ENCODE results near the gene HYAL1. TPM values are rescaled to one million over a fixed set of nuclear protein-coding genes. Genes with fewer than 3 reads are reported as not detected.
"Not testable (repeated sequence)": the region's sequence is repeated elsewhere in the genome, so short reads cannot be mapped to it uniquely, and the experiment has no call there.

HYAL1 gene
- total and polyA plus RNA-seq, 2 experiments from 2014 or later, result 0.20 TPM; not detected in 1

DNA sequence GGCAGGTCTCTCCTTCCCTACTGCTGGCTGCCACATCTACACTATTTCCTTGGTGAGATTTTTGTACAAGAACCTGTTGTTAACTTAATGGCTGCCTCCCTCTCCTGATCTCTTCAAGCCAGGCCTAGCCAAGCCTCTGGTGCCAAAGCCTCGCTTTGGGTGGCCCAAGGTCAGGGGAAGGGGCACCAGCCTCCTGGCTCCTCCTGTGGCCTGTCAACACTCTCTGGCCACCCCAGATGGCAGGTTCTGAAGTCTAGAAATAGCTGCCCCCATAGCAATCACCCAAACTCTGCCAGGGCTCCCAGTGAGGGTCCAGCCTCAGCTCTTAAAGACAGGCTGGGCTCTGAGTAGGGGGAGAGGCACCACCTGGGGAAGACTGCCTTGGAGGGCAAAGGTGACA is 16.1 kb downstream of the HYAL1 start:
- Histone ChIP-seq H3K27ac (no peak overlapping the region), H3K4me1 (ENCODE audit: insufficient read depth) (no peaks in the 10 kb centered on the region; the same call in 1 of the 2 replicates), H3K4me2 (ENCODE audit: unreplicated experiment) (no peak overlapping the region), H3F3A (ENCODE audit: insufficient read depth) (no peaks in the 10 kb centered on the region), H2AFZ (no peak overlapping the region), H3K27me3 (replicated peaks; ENCODE audit: insufficient read depth) (no peaks in the 10 kb centered on the region), H3K36me3 (ENCODE audit: low read depth) (no peaks in the 10 kb centered on the region; the same call in 1 of the 2 replicates), H4K20me1 (ENCODE audit: insufficient read depth) (no peaks in the 10 kb centered on the region), H3K79me2 (ENCODE audit: insufficient read depth) (peaks cover 28% of the 10 kb centered on the region), H3K9me2 (ENCODE audit: insufficient read depth) (no peaks in the 10 kb centered on the region), H3K9me3 (ENCODE audit: low read depth) (no peaks in the 10 kb centered on the region), H3K4me3 (no peak overlapping the region), H3K9ac (no peak overlapping the region)
- DNase-seq, result no peak
- no peak for TF ChIP-seq EZH2phosphoT487 (IDR thresholded peaks at IDR 0.05; ENCODE audit: insufficient read depth, low read depth)
- TF ChIP-seq EZH2 (IDR thresholded peaks at IDR 0.05; ENCODE audit: insufficient read depth, poor library complexity, severe bottlenecking), result no peak
- 100% methylated on average over 1 of the region's 1 CpG for WGBS, 2 experiments (ENCODE audit: low coverage in 1 of 2, low lambda C conversion rate in 2 of 2, missing lambda C conversion rate in 2 of 2)
- in situ Hi-C loops (cut with MboI), result no loop called here

DNA sequence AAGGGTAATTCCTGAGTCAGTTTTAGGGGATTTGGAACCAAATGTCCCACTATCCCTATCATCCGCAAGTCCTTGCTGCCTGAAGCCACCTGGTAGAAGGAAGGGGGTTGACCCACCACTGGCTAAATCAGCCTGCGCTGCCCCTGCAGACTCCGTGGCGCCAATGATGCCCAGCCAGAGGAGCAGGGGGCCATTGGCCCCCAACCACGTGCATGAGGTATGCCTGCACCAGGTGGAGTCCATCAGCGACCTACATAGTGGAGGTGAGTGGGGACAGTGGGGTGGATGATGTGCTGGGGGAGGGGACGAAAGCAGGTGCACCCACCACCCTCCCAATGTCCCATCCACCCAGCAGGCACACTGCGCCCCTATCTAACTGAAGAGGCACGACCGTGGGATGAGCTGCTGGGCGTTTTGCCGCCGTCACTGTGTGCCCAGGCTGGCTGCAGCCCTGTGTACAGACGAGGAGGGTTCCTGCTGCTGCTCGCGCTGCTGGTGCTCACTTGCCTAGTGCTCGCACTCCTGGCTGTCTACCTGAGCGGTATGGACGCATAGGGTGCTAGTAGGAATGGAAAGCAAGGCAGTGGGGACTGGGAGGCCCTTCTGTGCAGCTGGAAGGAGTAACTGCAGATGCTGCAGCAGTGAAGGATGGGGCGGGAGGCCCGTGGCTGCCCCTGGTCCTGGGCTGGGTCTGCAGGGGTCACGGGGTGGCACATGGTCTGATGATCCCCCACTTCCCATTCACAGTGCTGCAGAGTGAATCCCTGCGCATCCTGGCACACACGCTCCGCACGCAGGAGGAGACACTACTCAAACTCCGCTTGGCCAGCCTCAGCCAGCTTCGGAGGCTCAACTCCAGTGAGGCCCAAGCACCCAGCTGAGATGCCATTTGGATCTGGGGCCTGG is 16.8 kb downstream of the HYAL1 start:
- Histone ChIP-seq H3F3A (ENCODE audit: insufficient read depth) (no peaks in the 10 kb centered on the region), H3K36me3 (ENCODE audit: low read depth) (no peaks in the 10 kb centered on the region; the same call in 1 of the 2 replicates), H3K9me2 (ENCODE audit: insufficient read depth) (no peaks in the 10 kb centered on the region), H4K20me1 (ENCODE audit: insufficient read depth) (no peaks in the 10 kb centered on the region), H3K4me2 (ENCODE audit: unreplicated experiment) (no peak overlapping the region), H3K9me3 (ENCODE audit: low read depth) (no peaks in the 10 kb centered on the region), H2AFZ (no peak overlapping the region), H3K79me2 (ENCODE audit: insufficient read depth) (peaks cover 21% of the 10 kb centered on the region), H3K4me3 (no peak overlapping the region), H3K27ac (no peak overlapping the region), H3K27me3 (replicated peaks; ENCODE audit: insufficient read depth) (no peaks in the 10 kb centered on the region), H3K9ac (no peak overlapping the region), H3K4me1 (ENCODE audit: insufficient read depth) (no peaks in the 10 kb centered on the region; the same call in 1 of the 2 replicates)
- WGBS, 2 experiments (ENCODE audit: low coverage in 1 of 2, low lambda C conversion rate in 2 of 2, missing lambda C conversion rate in 2 of 2), result 86 to 87% methylated on average over 28 of the region's 28 CpGs
- in situ Hi-C loops (cut with MboI), result no loop called here
- TF ChIP-seq EZH2 (IDR thresholded peaks at IDR 0.05; ENCODE audit: insufficient read depth, poor library complexity, severe bottlenecking) (no peak), EZH2phosphoT487 (IDR thresholded peaks at IDR 0.05; ENCODE audit: insufficient read depth, low read depth) (no peak)
- no peak for DNase-seq

- WGBS, 2 experiments (ENCODE audit: low coverage in 1 of 2, low lambda C conversion rate in 2 of 2, missing lambda C conversion rate in 2 of 2), result 77 to 80% methylated on average over 6 of the region's 6 CpGs
- H3K4me1 ChIP-seq (ENCODE audit: insufficient read depth); H4K20me1 ChIP-seq (ENCODE audit: insufficient read depth); H2AFZ ChIP-seq; in situ Hi-C loops (cut with MboI); H3K79me2 ChIP-seq (ENCODE audit: insufficient read depth); H3K36me3 ChIP-seq (ENCODE audit: low read depth); H3K4me2 ChIP-seq (ENCODE audit: unreplicated experiment); H3K9ac ChIP-seq; H3K27ac ChIP-seq; H3K9me2 ChIP-seq (ENCODE audit: insufficient read depth); H3K9me3 ChIP-seq (ENCODE audit: low read depth); H3K27me3 ChIP-seq (replicated peaks; ENCODE audit: insufficient read depth); H3F3A ChIP-seq (ENCODE audit: insufficient read depth); H3K4me3 ChIP-seq; DNase-seq: not testable (repeated sequence)
Observed at GRCh38 chr3:50284121-50284520, 19.3 kb downstream of the HYAL1 start.

DNA sequence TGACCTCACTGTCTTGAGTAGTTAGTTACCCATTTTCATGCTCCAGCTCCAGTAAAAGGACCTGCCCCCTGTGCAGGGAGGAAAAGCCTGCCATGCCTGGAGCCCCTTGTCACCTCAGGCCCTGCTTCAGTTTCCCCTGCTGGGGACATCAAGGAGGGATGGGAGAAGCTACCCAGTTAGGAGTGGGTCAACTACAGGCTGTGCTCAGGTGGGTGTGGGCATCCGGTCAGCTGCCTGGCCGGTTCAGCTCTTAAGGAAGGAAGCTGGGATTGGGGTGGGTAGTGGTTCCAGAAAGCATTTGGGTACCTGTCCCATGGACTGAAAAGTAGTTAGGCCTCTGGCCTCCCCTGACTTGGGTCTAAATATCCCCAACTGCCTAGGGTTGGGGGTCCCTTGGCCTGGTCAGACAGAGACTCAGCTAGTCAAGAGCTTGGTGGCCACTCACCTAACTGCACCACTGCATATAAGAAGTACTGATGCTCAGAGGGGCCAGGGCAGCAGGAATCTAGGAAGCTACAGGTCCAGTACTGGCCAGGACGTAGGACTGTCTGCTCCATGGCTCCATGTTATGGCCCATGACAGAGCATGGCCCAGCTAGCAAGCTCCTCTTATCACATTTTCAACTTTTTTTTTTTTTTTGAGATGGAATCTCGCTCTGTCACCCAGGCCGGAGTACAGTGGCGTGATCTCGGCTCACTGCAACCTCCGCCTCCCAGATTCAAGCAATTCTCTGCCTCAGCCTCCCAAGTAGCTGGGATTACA is 23.9 kb downstream of the HYAL1 start:
- Histone ChIP-seq H2AFZ (no peak overlapping the region), H3K4me3 (no peak overlapping the region)

More for the DNA sequence above, 23.9 kb downstream of the HYAL1 start:
- Histone ChIP-seq H3K9me3 (ENCODE audit: low read depth) (no peaks in the 10 kb centered on the region), H3K9me2 (ENCODE audit: insufficient read depth) (no peaks in the 10 kb centered on the region), H4K20me1 (ENCODE audit: insufficient read depth) (no peaks in the 10 kb centered on the region), H3K36me3 (ENCODE audit: low read depth) (no peaks in the 10 kb centered on the region), H3K9ac (no peak overlapping the region), H3K4me2 (ENCODE audit: unreplicated experiment) (no peak overlapping the region), H3K79me2 (ENCODE audit: insufficient read depth) (no peaks in the 10 kb centered on the region), H3K27me3 (replicated peaks; ENCODE audit: insufficient read depth) (no peaks in the 10 kb centered on the region), H3K27ac (no peak overlapping the region), H3K4me1 (ENCODE audit: insufficient read depth) (no peaks in the 10 kb centered on the region), H3F3A (ENCODE audit: insufficient read depth) (no peaks in the 10 kb centered on the region)
- WGBS, 2 experiments (ENCODE audit: low coverage in 1 of 2, low lambda C conversion rate in 2 of 2, missing lambda C conversion rate in 2 of 2), result 89 to 94% methylated on average over 8 of the region's 8 CpGs
- in situ Hi-C loops (cut with MboI), result no loop called here
- no peak for TF ChIP-seq EZH2phosphoT487 (IDR thresholded peaks at IDR 0.05; ENCODE audit: insufficient read depth, low read depth)
- TF ChIP-seq EZH2 (IDR thresholded peaks at IDR 0.05; ENCODE audit: insufficient read depth, poor library complexity, severe bottlenecking), result no peak
- DNase-seq, result no peak

Measured in GM23248 (cell line).